WTC11 (cell line): ENCODE results near the gene TGM4. TPM values are rescaled to one million over a fixed set of nuclear protein-coding genes. Genes with fewer than 3 reads are reported as not detected.

Experiments used
- ATAC-seq: fragments of 200-7000 bp; cut with Tn5 transposase; 2 replicates; pipeline ENCODE4 v1.10.0; 2021; ENCODE audit warnings: mild to moderate bottlenecking, moderate library complexity
- CTCF ChIA-PET: fragments of 300-600 bp; sonication (Branson Sonifier 250); formaldehyde crosslinking; loops from one replicate; lab custom pipeline; 2021; ENCODE audit warnings: antibody characterized with exemption; lab: Charles Lee
- POLR2A ChIA-PET: fragments of 350-600 bp; sonication (Branson Sonifier 250); formaldehyde crosslinking; loops from one replicate; lab custom pipeline; 2021; ENCODE audit warnings: antibody characterized with exemption; lab: Charles Lee
- DNase-seq: peaks from one replicate; pipeline ENCODE4 v3.0.0; 2021; ENCODE audit warnings: low spot score
- H3K27ac Mint-ChIP-seq: 2 replicates; pipeline ENCODE4 v1.8.0; 2021; ENCODE audit warnings: mixed read lengths
- H3K27me3 Mint-ChIP-seq: 2 replicates; pipeline ENCODE4 v1.8.0; 2021; ENCODE audit warnings: low read depth, mild to moderate bottlenecking, moderate library complexity, mixed read lengths
- H3K36me3 Mint-ChIP-seq: 2 replicates; pipeline ENCODE4 v1.8.0; 2021; ENCODE audit warnings: mixed read lengths
- H3K4me1 Mint-ChIP-seq: 2 replicates; pipeline ENCODE4 v1.8.0; 2022; ENCODE audit warnings: mixed read lengths
- H3K4me3 Mint-ChIP-seq: 2 replicates; pipeline ENCODE4 v1.8.0; 2021; ENCODE audit warnings: mild to moderate bottlenecking, moderate library complexity, mixed read lengths
- H3K9me3 Mint-ChIP-seq: 2 replicates; pipeline ENCODE4 v1.8.0; 2021; ENCODE audit warnings: mixed read lengths
- CDX4 ChIP-seq: fragments of 250-450 bp; sonication (Bioruptor Pico); IDR thresholded peaks from 2 replicates; pipeline ENCODE4 v1.9.0; 2021; ENCODE audit warnings: moderate library complexity, mild to moderate bottlenecking, inconsistent platforms, borderline replicate concordance
- EMX1 ChIP-seq: fragments of 250-450 bp; sonication (Bioruptor Pico); IDR thresholded peaks from 2 replicates; pipeline ENCODE4 v1.8.0; 2021; ENCODE audit warnings: mild to moderate bottlenecking
- ETV6 ChIP-seq: sonication (generic); formaldehyde crosslinking; IDR thresholded peaks from 2 replicates; pipeline ENCODE4 v1.8.1; 2022; ENCODE audit warnings: mild to moderate bottlenecking, missing genetic modification reagents
- FOXP1 ChIP-seq: sonication (generic); formaldehyde crosslinking; IDR thresholded peaks from 2 replicates; pipeline ENCODE4 v1.8.0; 2022; ENCODE audit warnings: missing genetic modification reagents, mild to moderate bottlenecking, moderate library complexity, borderline replicate concordance
- IRF2 ChIP-seq: sonication (generic); formaldehyde crosslinking; IDR thresholded peaks from 2 replicates; pipeline ENCODE4 v1.8.0; 2022; ENCODE audit warnings: low read depth, missing genetic modification reagents, borderline replicate concordance
- KAT7 ChIP-seq: sonication (generic); formaldehyde crosslinking; IDR thresholded peaks from 2 replicates; pipeline ENCODE4 v1.8.1; 2023; ENCODE audit warnings: missing genetic modification reagents, mild to moderate bottlenecking, borderline replicate concordance
- MYBL2 ChIP-seq: sonication (generic); formaldehyde crosslinking; IDR thresholded peaks from 2 replicates; pipeline ENCODE4 v1.8.1; 2023; ENCODE audit warnings: mild to moderate bottlenecking, moderate library complexity, missing genetic modification reagents
- NFATC4 ChIP-seq: fragments of 250-450 bp; sonication (Bioruptor Pico); IDR thresholded peaks from 2 replicates; pipeline ENCODE4 v1.9.0; 2021; ENCODE audit warnings: mild to moderate bottlenecking
- ZBTB21 ChIP-seq: sonication (generic); formaldehyde crosslinking; IDR thresholded peaks from 2 replicates; pipeline ENCODE4 v1.8.1; 2023; ENCODE audit warnings: mild to moderate bottlenecking, missing genetic modification reagents, borderline replicate concordance
- total RNA-seq: library from RNA; stranded (reverse); gene quantifications from 3 replicates; pipeline ENCODE4 v1.2.3, GENCODE V29; 2021
- TF ChIP-seq, protein P1 (sequence below): fragments of 200-600 bp; IDR thresholded peaks from 2 replicates; pipeline ENCODE4 v1.8.0; 2022; ENCODE audit warnings: antibody characterized with exemption
- TF ChIP-seq, protein P2 (sequence below): sonication (generic); formaldehyde crosslinking; IDR thresholded peaks from 2 replicates; pipeline ENCODE4 v1.8.1; 2023; ENCODE audit warnings: mild to moderate bottlenecking, missing genetic modification reagents
- TF ChIP-seq, protein P3 (sequence below): sonication (generic); formaldehyde crosslinking; IDR thresholded peaks from 2 replicates; pipeline ENCODE4 v1.8.1; 2022; ENCODE audit warnings: mild to moderate bottlenecking, missing genetic modification reagents, moderate library complexity, borderline replicate concordance
- TF ChIP-seq, protein P4 (sequence below): fragments of 250-450 bp; sonication (Bioruptor Pico); IDR thresholded peaks from 2 replicates; pipeline ENCODE4 v1.9.0; 2021; ENCODE audit warnings: mild to moderate bottlenecking
- TF ChIP-seq, protein P5 (sequence below): sonication (generic); formaldehyde crosslinking; IDR thresholded peaks from 2 replicates; pipeline ENCODE4 v1.8.1; 2022; ENCODE audit warnings: low read depth, mild to moderate bottlenecking, moderate library complexity, missing genetic modification reagents, borderline replicate concordance

The TGM4 gene
- total RNA-seq, 1 experiment from 2014 or later = not detected

- DNase-seq (no peak), ATAC-seq (no peak)
- Mint-ChIP-seq H3K4me3 (no peak overlapping the region), H3K4me1 (peaks cover 11% of the 10 kb centered on the region), H3K9me3 (no peaks in the 10 kb centered on the region), H3K27ac (no peak overlapping the region), H3K36me3 (no peaks in the 10 kb centered on the region), H3K27me3 (no peaks in the 10 kb centered on the region)
- TF ChIP-seq, protein P1, sequence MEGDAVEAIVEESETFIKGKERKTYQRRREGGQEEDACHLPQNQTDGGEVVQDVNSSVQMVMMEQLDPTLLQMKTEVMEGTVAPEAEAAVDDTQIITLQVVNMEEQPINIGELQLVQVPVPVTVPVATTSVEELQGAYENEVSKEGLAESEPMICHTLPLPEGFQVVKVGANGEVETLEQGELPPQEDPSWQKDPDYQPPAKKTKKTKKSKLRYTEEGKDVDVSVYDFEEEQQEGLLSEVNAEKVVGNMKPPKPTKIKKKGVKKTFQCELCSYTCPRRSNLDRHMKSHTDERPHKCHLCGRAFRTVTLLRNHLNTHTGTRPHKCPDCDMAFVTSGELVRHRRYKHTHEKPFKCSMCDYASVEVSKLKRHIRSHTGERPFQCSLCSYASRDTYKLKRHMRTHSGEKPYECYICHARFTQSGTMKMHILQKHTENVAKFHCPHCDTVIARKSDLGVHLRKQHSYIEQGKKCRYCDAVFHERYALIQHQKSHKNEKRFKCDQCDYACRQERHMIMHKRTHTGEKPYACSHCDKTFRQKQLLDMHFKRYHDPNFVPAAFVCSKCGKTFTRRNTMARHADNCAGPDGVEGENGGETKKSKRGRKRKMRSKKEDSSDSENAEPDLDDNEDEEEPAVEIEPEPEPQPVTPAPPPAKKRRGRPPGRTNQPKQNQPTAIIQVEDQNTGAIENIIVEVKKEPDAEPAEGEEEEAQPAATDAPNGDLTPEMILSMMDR = no peak
- no peak for TF ChIP-seq EMX1
- TF ChIP-seq, protein P2, sequence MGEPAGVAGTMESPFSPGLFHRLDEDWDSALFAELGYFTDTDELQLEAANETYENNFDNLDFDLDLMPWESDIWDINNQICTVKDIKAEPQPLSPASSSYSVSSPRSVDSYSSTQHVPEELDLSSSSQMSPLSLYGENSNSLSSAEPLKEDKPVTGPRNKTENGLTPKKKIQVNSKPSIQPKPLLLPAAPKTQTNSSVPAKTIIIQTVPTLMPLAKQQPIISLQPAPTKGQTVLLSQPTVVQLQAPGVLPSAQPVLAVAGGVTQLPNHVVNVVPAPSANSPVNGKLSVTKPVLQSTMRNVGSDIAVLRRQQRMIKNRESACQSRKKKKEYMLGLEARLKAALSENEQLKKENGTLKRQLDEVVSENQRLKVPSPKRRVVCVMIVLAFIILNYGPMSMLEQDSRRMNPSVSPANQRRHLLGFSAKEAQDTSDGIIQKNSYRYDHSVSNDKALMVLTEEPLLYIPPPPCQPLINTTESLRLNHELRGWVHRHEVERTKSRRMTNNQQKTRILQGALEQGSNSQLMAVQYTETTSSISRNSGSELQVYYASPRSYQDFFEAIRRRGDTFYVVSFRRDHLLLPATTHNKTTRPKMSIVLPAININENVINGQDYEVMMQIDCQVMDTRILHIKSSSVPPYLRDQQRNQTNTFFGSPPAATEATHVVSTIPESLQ (CRISPR knock-in tag) = no peak
- TF ChIP-seq ETV6 (CRISPR knock-in tag) = no peak
- TF ChIP-seq MYBL2 (CRISPR knock-in tag) = no peak
- TF ChIP-seq, protein P3, sequence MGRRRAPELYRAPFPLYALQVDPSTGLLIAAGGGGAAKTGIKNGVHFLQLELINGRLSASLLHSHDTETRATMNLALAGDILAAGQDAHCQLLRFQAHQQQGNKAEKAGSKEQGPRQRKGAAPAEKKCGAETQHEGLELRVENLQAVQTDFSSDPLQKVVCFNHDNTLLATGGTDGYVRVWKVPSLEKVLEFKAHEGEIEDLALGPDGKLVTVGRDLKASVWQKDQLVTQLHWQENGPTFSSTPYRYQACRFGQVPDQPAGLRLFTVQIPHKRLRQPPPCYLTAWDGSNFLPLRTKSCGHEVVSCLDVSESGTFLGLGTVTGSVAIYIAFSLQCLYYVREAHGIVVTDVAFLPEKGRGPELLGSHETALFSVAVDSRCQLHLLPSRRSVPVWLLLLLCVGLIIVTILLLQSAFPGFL (CRISPR knock-in tag) = no peak
- TF ChIP-seq, protein P4, sequence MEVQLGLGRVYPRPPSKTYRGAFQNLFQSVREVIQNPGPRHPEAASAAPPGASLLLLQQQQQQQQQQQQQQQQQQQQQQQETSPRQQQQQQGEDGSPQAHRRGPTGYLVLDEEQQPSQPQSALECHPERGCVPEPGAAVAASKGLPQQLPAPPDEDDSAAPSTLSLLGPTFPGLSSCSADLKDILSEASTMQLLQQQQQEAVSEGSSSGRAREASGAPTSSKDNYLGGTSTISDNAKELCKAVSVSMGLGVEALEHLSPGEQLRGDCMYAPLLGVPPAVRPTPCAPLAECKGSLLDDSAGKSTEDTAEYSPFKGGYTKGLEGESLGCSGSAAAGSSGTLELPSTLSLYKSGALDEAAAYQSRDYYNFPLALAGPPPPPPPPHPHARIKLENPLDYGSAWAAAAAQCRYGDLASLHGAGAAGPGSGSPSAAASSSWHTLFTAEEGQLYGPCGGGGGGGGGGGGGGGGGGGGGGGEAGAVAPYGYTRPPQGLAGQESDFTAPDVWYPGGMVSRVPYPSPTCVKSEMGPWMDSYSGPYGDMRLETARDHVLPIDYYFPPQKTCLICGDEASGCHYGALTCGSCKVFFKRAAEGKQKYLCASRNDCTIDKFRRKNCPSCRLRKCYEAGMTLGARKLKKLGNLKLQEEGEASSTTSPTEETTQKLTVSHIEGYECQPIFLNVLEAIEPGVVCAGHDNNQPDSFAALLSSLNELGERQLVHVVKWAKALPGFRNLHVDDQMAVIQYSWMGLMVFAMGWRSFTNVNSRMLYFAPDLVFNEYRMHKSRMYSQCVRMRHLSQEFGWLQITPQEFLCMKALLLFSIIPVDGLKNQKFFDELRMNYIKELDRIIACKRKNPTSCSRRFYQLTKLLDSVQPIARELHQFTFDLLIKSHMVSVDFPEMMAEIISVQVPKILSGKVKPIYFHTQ (CRISPR knock-in tag) = no peak
- no peak for TF ChIP-seq NFATC4 (CRISPR knock-in tag)
- TF ChIP-seq ZBTB21 (CRISPR knock-in tag) = no peak
- no peak for TF ChIP-seq KAT7 (CRISPR knock-in tag)
- TF ChIP-seq, protein P5, sequence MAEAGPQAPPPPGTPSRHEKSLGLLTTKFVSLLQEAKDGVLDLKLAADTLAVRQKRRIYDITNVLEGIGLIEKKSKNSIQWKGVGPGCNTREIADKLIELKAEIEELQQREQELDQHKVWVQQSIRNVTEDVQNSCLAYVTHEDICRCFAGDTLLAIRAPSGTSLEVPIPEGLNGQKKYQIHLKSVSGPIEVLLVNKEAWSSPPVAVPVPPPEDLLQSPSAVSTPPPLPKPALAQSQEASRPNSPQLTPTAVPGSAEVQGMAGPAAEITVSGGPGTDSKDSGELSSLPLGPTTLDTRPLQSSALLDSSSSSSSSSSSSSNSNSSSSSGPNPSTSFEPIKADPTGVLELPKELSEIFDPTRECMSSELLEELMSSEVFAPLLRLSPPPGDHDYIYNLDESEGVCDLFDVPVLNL (CRISPR knock-in tag) = no peak
- no peak for TF ChIP-seq IRF2 (CRISPR knock-in tag)
- TF ChIP-seq FOXP1 (CRISPR knock-in tag) = no peak
- TF ChIP-seq CDX4 (CRISPR knock-in tag) = no peak
- POLR2A ChIA-PET = no interaction called here
- CTCF ChIA-PET = no interaction called here
Observed at GRCh38 chr3:44963571-44964325, 89.3 kb downstream of the TGM4 start.

Other genes starting within 250 kb of the TGM4 start
- 16.4 to 19.8 TPM (median 16.4 TPM) in 3 replicates for gene ZNF197, start 249.6 kb upstream of the TGM4 start, total RNA-seq
- gene ZNF35, start 225.9 kb upstream of the TGM4 start, total RNA-seq = 11.1 to 17.2 TPM (median 13.9 TPM) in 3 replicates
- gene ZNF502, start 161.9 kb upstream of the TGM4 start, total RNA-seq = 2.6 to 3.6 TPM (median 3.4 TPM) in 3 replicates
- gene ZNF501, start 145.0 kb upstream of the TGM4 start, total RNA-seq = 8.8 to 9.0 TPM (median 8.8 TPM) in 3 replicates
- gene KIAA1143, start 113.0 kb upstream of the TGM4 start, total RNA-seq = 41.9 to 55.6 TPM (median 45.4 TPM) in 3 replicates
- 18.4 to 23.7 TPM (median 21.1 TPM) in 3 replicates for gene KIF15, start 112.8 kb upstream of the TGM4 start, total RNA-seq
- 15.0 to 20.1 TPM (median 16.6 TPM) in 3 replicates for gene TMEM42, start 12.7 kb upstream of the TGM4 start, total RNA-seq
- gene ZDHHC3, start 101.6 kb downstream of the TGM4 start, total RNA-seq = 57.7 to 59.1 TPM (median 58.0 TPM) in 3 replicates
- 85.7 to 96.4 TPM (median 93.0 TPM) in 3 replicates for gene EXOSC7, start 101.6 kb downstream of the TGM4 start, total RNA-seq
- gene CLEC3B, start 151.7 kb downstream of the TGM4 start, total RNA-seq = 0.57 to 0.92 TPM (median 0.81 TPM) in 3 replicates